ENCODE measurements around the gene SOX6. TPM values are rescaled to one million over a fixed set of nuclear protein-coding genes. Genes with fewer than 3 reads are reported as not detected.
"Not testable (repeated sequence)": the region's sequence is repeated elsewhere in the genome, so short reads cannot be mapped to it uniquely, and the experiment has no call there.

SOX6 gene
- total RNA-seq, 1 experiment from 2014 or later: not detected

- Mint-ChIP-seq H3K27me3 (ENCODE audit: low read depth) (peaks cover 93% of the 10 kb centered on the region), H3K36me3 (ENCODE audit: insufficient read depth in 1 of 3, low read depth in 3 of 3) (no peaks in the 10 kb centered on the region), H3K4me3 (no peak overlapping the region), H3K27ac (no peak overlapping the region), H3K4me1 (no peaks in the 10 kb centered on the region), H3K9me3 (peaks cover 0 to 2% of the 10 kb centered on the region in 2 experiments; a peak in 1 of 5 replicates)
- Histone ChIP-seq H3K27me3 (ENCODE audit: insufficient read depth, low read length) (no peaks in the 10 kb centered on the region; the same call in 1 of the 2 replicates), H3K23me2 (ENCODE audit: insufficient read length, low read depth, low read length, poor library complexity, severe bottlenecking) (no peaks in the 10 kb centered on the region), H2AFZ (ENCODE audit: low read length) (no peak overlapping the region), H3K4me1 (ENCODE audit: insufficient read depth, low read length) (no peaks in the 10 kb centered on the region), H3K9ac (ENCODE audit: extremely low read depth, insufficient read length, low read length) (no peak overlapping the region), H3K56ac (ENCODE audit: insufficient read length, low read depth, low read length) (no peak overlapping the region), H3K9me3 (ENCODE audit: control insufficient read depth, low read depth, low read length) (no peaks in the 10 kb centered on the region), H2AK5ac (ENCODE audit: insufficient read length, low read length) (no peak overlapping the region), H3K27ac (ENCODE audit: insufficient read length, low read depth, low read length) (no peak overlapping the region), H3K14ac (ENCODE audit: insufficient read depth, low read length) (no peak overlapping the region), H3K79me1 (ENCODE audit: insufficient read depth, low read depth, low read length, poor library complexity, severe bottlenecking) (no peaks in the 10 kb centered on the region), H3T11ph (ENCODE audit: low read length) (no peak overlapping the region), H2BK15ac (ENCODE audit: low read depth, low read length) (no peak overlapping the region), H3K4me2 (ENCODE audit: insufficient read depth, insufficient read length, low read length) (no peak overlapping the region), H3K4ac (ENCODE audit: low read depth, low read length) (no peak overlapping the region), H3K18ac (ENCODE audit: insufficient read length, low read depth, low read length) (no peak overlapping the region), H2BK120ac (ENCODE audit: low read depth, low read length, poor library complexity, severe bottlenecking) (no peak overlapping the region), H4K8ac (replicated peaks; ENCODE audit: insufficient read length, low read depth, low read length) (no peak overlapping the region), H2BK20ac (ENCODE audit: low read depth, low read length, poor library complexity, severe bottlenecking) (no peak overlapping the region), H4K91ac (ENCODE audit: insufficient read length, low read depth, low read length) (no peak overlapping the region), H4K20me1 (ENCODE audit: control insufficient read depth, insufficient read depth, insufficient read length) (no peaks in the 10 kb centered on the region), H2BK12ac (ENCODE audit: insufficient read length, low read depth, low read length) (no peak overlapping the region), H4K5ac (ENCODE audit: insufficient read length, low read depth, low read length) (no peak overlapping the region), H3K23ac (ENCODE audit: insufficient read length, low read depth, low read length) (no peak overlapping the region), H3K79me2 (ENCODE audit: insufficient read depth, low read length) (no peaks in the 10 kb centered on the region), H2BK5ac (ENCODE audit: insufficient read length, low read length) (no peak overlapping the region)
- no peak for DNase-seq
- no peak for TF ChIP-seq CTCF (conservative IDR thresholded peaks at IDR 0.05)
Measured at GRCh38 chr11:16392616-16393015, 36.3 kb upstream of the SOX6 start.

- not testable (repeated sequence) for H4K5ac ChIP-seq (ENCODE audit: insufficient read length, low read depth, low read length); H3K4me3 Mint-ChIP-seq; H3K4ac ChIP-seq (ENCODE audit: low read depth, low read length); H3K79me2 ChIP-seq (ENCODE audit: insufficient read depth, low read length); H2BK120ac ChIP-seq (ENCODE audit: low read depth, low read length, poor library complexity, severe bottlenecking); H3K18ac ChIP-seq (ENCODE audit: insufficient read length, low read depth, low read length); H2BK5ac ChIP-seq (ENCODE audit: insufficient read length, low read length); H3K23me2 ChIP-seq (ENCODE audit: insufficient read length, low read depth, low read length, poor library complexity, severe bottlenecking); H4K91ac ChIP-seq (ENCODE audit: insufficient read length, low read depth, low read length); H2BK12ac ChIP-seq (ENCODE audit: insufficient read length, low read depth, low read length); H3K9me3 Mint-ChIP-seq; H3K27ac Mint-ChIP-seq; H3K9me3 ChIP-seq (ENCODE audit: control insufficient read depth, low read depth, low read length); H3K4me1 ChIP-seq (ENCODE audit: insufficient read depth, low read length); H3K14ac ChIP-seq (ENCODE audit: insufficient read depth, low read length); H3K27ac ChIP-seq (ENCODE audit: insufficient read length, low read depth, low read length); H3K23ac ChIP-seq (ENCODE audit: insufficient read length, low read depth, low read length); H3K4me1 Mint-ChIP-seq; H3K79me1 ChIP-seq (ENCODE audit: insufficient read depth, low read depth, low read length, poor library complexity, severe bottlenecking); H2AK5ac ChIP-seq (ENCODE audit: insufficient read length, low read length); H3K36me3 Mint-ChIP-seq (ENCODE audit: insufficient read depth in 1 of 3, low read depth in 3 of 3); H4K8ac ChIP-seq (replicated peaks; ENCODE audit: insufficient read length, low read depth, low read length); H3K4me2 ChIP-seq (ENCODE audit: insufficient read depth, insufficient read length, low read length); H2BK15ac ChIP-seq (ENCODE audit: low read depth, low read length); H4K20me1 ChIP-seq (ENCODE audit: control insufficient read depth, insufficient read depth, insufficient read length); H2BK20ac ChIP-seq (ENCODE audit: low read depth, low read length, poor library complexity, severe bottlenecking); H3T11ph ChIP-seq (ENCODE audit: low read length); H2AFZ ChIP-seq (ENCODE audit: low read length); DNase-seq; H3K9ac ChIP-seq (ENCODE audit: extremely low read depth, insufficient read length, low read length); H3K27me3 ChIP-seq (ENCODE audit: insufficient read depth, low read length); H3K56ac ChIP-seq (ENCODE audit: insufficient read length, low read depth, low read length)
- H3K27me3 Mint-ChIP-seq (ENCODE audit: low read depth): peaks cover 91% of the 10 kb centered on the region
- no CpG with 5 or more reads among the region's 2 CpGs for WGBS (ENCODE audit: extremely low coverage, insufficient read length, low lambda C conversion rate)
Measured at GRCh38 chr11:16390826-16391225, 34.5 kb upstream of the SOX6 start.
